ENCODE measurements around the gene PSORS1C1. TPM values are rescaled to one million over a fixed set of nuclear protein-coding genes. Genes with fewer than 3 reads are reported as not detected.
"Not testable (repeated sequence)": the region's sequence is repeated elsewhere in the genome, so short reads cannot be mapped to it uniquely, and the experiment has no call there.

Gene PSORS1C1, protein sequence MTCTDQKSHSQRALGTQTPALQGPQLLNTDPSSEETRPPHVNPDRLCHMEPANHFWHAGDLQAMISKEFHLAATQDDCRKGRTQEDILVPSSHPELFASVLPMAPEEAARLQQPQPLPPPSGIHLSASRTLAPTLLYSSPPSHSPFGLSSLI
- total RNA-seq (under 1 TPM; 0.06 to 0.47 (median 0.07) TPM), polyA plus RNA-seq (under 1 TPM in 2 of 3 donors, not detected in 1; 0.03 to 0.17 TPM)
- long read RNA-seq, donor 1 = 0 reads
- long read RNA-seq, donor 2, partial matches to known transcripts = 0 of 1 reads
- long read RNA-seq, donor 2, other reads (novel, unspliced or antisense) = 0 of 1 reads

DNA sequence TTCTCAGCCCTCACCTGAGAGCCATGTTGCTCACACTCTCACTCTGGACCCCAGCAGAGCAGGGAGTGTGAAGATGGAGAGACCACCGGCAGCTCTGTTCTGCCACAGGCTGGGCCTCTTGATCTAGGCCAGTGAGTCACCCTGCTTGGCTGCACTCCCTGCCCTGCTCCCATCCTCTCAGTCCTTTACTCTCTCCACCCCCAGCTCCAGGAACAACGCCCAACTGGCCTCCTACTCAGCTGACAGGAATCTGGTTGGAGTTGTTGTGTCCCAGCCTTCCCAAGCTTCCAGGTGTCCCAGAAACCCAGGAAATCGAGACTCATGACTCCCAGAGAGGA, at the start of gene PSORS1C1:
PSORS1C1 (plus strand) TSS at position 260 of the 338 bp plus-strand sequence. CDS start 14,833 bp downstream, outside the sequence.
- TF ChIP-seq, protein P1, sequence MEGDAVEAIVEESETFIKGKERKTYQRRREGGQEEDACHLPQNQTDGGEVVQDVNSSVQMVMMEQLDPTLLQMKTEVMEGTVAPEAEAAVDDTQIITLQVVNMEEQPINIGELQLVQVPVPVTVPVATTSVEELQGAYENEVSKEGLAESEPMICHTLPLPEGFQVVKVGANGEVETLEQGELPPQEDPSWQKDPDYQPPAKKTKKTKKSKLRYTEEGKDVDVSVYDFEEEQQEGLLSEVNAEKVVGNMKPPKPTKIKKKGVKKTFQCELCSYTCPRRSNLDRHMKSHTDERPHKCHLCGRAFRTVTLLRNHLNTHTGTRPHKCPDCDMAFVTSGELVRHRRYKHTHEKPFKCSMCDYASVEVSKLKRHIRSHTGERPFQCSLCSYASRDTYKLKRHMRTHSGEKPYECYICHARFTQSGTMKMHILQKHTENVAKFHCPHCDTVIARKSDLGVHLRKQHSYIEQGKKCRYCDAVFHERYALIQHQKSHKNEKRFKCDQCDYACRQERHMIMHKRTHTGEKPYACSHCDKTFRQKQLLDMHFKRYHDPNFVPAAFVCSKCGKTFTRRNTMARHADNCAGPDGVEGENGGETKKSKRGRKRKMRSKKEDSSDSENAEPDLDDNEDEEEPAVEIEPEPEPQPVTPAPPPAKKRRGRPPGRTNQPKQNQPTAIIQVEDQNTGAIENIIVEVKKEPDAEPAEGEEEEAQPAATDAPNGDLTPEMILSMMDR (IDR thresholded peaks at IDR 0.05) = no peak
- Histone ChIP-seq H3K9me3 (no peaks in the 10 kb centered on the region), H3K4me1 (no peaks in the 10 kb centered on the region), H3K36me3 (ENCODE audit: insufficient read depth in 1 of 2, low read depth in 1 of 2) (no peaks in the 10 kb centered on the region), H3K4me3 (no peak within 1 kb of the TSS), H3K27ac (no peak within 1 kb of the TSS), H3K27me3 (ENCODE audit: insufficient read depth in 3 of 3, low read length in 2 of 3) (peaks cover 0 to 22% (median 0%) of the 10 kb centered on the region in 3 donors)
- intact Hi-C loops (cut with DNase I) = no loop called here
- peak; percentile 77 to 93 (median 85) for ATAC-seq
- WGBS, 3 donors = 16 to 32% (median 19%) methylated on average over 3 of the region's 3 CpGs
- peak; percentile 89 to 90 for DNase-seq

DNA sequence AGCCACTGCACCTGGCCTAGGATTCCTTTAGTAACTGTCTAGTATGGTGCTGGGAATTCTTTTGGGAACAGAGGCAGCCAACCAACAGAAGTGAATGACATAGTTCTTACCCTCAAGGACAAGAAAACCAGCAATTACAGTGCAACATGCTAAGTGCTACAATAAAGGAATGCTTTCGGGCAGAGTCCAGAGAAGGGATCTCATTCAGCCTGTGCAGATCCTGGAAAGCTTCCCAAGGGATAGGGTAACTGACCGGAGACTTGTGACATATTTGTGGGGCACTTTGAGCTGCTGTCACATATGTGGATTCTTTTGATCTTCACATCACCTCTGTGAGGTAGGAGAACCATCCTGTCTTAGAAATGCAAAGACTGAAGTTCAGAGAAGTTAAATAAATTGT, 49.0 kb upstream of the PSORS1C1 start:
- 16 to 34% (median 17%) methylated on average over 2 of the region's 2 CpGs for WGBS, 3 donors
- Histone ChIP-seq H3K27me3 (ENCODE audit: insufficient read depth in 3 of 3, low read length in 2 of 3) (no peaks in the 10 kb centered on the region), H3K9me3 (no peaks in the 10 kb centered on the region), H3K36me3 (ENCODE audit: insufficient read depth in 1 of 2, low read depth in 1 of 2) (no peaks in the 10 kb centered on the region), H3K4me3 (no peak overlapping the region), H3K27ac (no peak overlapping the region), H3K4me1 (no peaks in the 10 kb centered on the region)
- TF ChIP-seq, protein P1 (IDR thresholded peaks at IDR 0.05) = no peak
- no peak for DNase-seq
- intact Hi-C loops (cut with DNase I) = no loop called here
- ATAC-seq = peak in 2 of 4 donors; percentile 43

DNA sequence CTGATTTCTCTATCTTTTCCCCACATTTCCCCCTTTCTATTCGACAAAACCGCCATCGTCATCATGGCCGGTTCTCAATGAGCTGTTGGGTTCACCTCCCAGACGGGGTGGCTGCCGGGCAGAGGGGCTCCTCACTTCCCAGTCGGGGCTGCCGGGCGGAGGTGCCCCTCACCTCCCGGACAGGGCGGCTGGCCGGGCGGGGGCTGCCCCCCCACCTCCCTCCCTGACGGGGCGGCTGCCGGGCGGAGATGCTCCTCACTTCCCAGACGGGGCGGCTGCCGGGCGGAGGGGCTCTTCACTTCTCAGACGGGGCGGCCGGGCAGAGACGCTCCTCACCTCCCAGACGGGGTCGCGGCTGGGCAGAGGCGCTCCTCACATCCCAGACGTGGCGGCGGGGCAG, 47.6 kb upstream of the PSORS1C1 start:
- 85 to 94% (median 92%) methylated on average over 20 to 23 of the region's 32 CpGs for WGBS, 3 donors
- intact Hi-C loops (cut with DNase I) = not testable (repeated sequence)

DNA sequence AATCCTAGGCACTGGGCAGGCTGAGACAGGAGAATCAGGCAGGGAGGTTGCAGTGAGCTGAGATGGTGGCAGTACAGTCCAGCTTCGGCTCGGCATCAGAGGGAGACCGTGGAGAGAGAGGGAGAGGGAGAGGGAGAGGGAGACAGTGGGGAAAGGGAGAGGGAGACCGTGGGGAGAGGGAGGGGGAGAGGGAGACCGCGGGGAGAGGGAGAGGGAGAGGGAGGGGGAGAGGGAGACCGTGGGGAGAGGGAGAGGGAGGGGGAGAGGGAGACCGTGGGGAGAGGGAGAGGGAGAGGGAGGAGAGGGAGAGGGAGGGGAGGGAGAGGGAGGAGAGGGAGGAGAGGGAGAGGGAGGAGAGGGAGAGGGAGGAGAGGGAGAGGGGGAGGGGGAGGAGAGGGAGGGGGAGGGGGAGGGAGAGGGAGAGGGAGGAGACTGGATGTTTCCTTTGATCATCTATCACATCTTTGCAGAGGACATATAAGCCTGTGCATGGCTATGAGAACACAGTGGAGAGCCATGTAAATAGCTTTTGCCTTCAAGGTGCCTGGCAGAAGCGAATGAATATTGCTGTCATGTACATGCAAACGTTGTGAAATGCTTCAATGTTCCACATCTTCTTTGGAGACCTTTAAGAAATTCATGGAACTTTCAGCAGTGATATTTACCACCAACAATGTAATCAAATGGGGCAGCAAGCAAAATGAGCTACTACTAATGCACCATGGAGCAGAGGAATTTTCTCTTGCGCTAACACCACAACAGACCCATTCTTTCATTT, 46.5 kb upstream of the PSORS1C1 start:
- DNase-seq; H3K9me3 ChIP-seq; H3K4me1 ChIP-seq; ATAC-seq; H3K27ac ChIP-seq; H3K27me3 ChIP-seq (ENCODE audit: insufficient read depth in 3 of 3, low read length in 2 of 3); H3K4me3 ChIP-seq; H3K36me3 ChIP-seq (ENCODE audit: insufficient read depth in 1 of 2, low read depth in 1 of 2): not testable (repeated sequence)
- intact Hi-C loops (cut with DNase I) = loop anchor here in 1 of 2 donors (2.0 kb wide), 1 partner anchor 153 kb away; the partner anchor contains the start of gene VARS2
- 72 to 90% (median 77%) methylated on average over 5 to 6 of the region's 11 CpGs for WGBS, 3 donors

More for the DNA sequence above, 47.6 kb upstream of the PSORS1C1 start:
- not testable (repeated sequence) for H3K4me3 ChIP-seq; H3K27me3 ChIP-seq (ENCODE audit: insufficient read depth in 3 of 3, low read length in 2 of 3); H3K27ac ChIP-seq; H3K4me1 ChIP-seq; H3K36me3 ChIP-seq (ENCODE audit: insufficient read depth in 1 of 2, low read depth in 1 of 2); H3K9me3 ChIP-seq; ATAC-seq; DNase-seq

DNA sequence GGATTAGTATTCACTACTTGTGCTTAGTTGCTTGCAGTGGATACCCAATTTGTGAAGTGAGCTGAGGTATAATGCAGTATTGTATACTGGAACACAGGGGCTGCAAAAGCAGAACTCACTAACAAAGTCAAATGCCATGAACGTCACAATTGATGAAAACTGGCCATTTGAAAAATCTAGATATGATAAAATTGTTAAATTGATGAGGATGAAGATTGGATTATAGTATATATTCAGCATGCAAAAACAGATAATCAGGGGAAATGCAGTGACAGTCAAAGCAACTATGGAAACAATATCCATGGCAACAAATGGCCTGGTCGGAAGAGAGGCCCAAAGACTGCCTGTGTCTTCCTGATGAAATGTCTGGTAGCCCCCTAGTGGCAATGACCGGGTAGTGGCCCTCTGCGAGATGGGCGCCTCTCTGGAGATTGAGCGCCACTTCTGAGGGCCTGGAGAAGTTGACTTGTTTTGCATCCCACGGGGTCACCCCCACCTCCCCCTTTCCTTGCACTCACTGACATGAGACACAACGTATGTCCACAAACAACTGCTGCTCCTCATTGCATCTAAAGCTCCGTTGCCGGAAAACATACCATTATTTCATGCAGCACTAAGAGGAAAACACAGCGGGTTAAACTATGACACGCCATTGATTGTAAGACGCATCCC, 45.8 kb upstream of the PSORS1C1 start:
- WGBS, 3 donors = 48 to 54% (median 52%) methylated on average over 13 of the region's 13 CpGs
- no peaks in the 10 kb centered on the region for H3K4me1 ChIP-seq
- intact Hi-C loops (cut with DNase I) = loop anchor here in 1 of 2 donors (2.0 kb wide), 1 partner anchor 154 kb away; the partner anchor contains the start of gene VARS2
- H3K9me3 ChIP-seq = no peaks in the 10 kb centered on the region
- no peaks in the 10 kb centered on the region for H3K36me3 ChIP-seq (ENCODE audit: insufficient read depth in 1 of 2, low read depth in 1 of 2)
- ATAC-seq = peak; percentile 85 to 95 (median 94)
- no peaks in the 10 kb centered on the region for H3K27me3 ChIP-seq (ENCODE audit: insufficient read depth in 3 of 3, low read length in 2 of 3)
- TF ChIP-seq, protein P1 (IDR thresholded peaks at IDR 0.05) = peak; percentile 86
- no peak overlapping the region for H3K4me3 ChIP-seq
- DNase-seq = peak; percentile 75 to 81
- no peak overlapping the region for H3K27ac ChIP-seq

Data from psoas muscle (tissue), 8 donors.